Prostate gland (tissue), 2 donors: Measurements from ENCODE around the gene CNFN. TPM values are rescaled to one million over a fixed set of nuclear protein-coding genes. Genes with fewer than 3 reads are reported as not detected.
"Not testable (repeated sequence)": the region's sequence is repeated elsewhere in the genome, so short reads cannot be mapped to it uniquely, and the experiment has no call there.

ENCODE experiments used
- DNase-seq: peaks from one replicate; pipeline ENCODE4 v3.0.0-alpha.2; 2019; ENCODE audit warnings: low spot score
- H3K27ac ChIP-seq, 2 donors: fragments of 200-600 bp; sonication (generic); 2 replicates each; pipeline ENCODE4 v1.5.1; 2017 to 2019
- H3K27me3 ChIP-seq: fragments of 200-600 bp; sonication (generic); replicated peaks from 2 replicates; pipeline ENCODE4 v1.5.1; 2019; ENCODE audit not compliant: insufficient read depth
- H3K36me3 ChIP-seq, 2 donors: fragments of 200-600 bp; sonication (generic); 1 replicate in 1 of 2; 2 replicates in 1 of 2; pipeline versions ENCODE4 v1.5.1 to v1.8.1; 2017 to 2019
- H3K4me1 ChIP-seq: fragments of 200-600 bp; sonication (generic); replicated peaks from 2 replicates; pipeline ENCODE4 v1.5.1; 2019
- H3K4me3 ChIP-seq, 2 donors: fragments of 200-600 bp; sonication (generic); 2 replicates each; pipeline ENCODE4 v1.5.1; 2017 to 2019
- H3K9me3 ChIP-seq: fragments of 200-600 bp; sonication (generic); 2 replicates; pipeline ENCODE4 v1.5.1; 2017
- CTCF ChIP-seq, 4 experiments: fragments of 200-600 bp in 2 of 4; fragments of 450-650 bp in 2 of 4; sonication (generic) in 2 of 4; IDR thresholded peaks; 1 replicate in 3 of 4; 2 replicates in 1 of 4; pipeline ENCODE4 v1.5.1; 2016 to 2019; ENCODE audit warnings: antibody characterized with exemption in 4 of 4, mild to moderate bottlenecking in 2 of 4, moderate library complexity in 2 of 4
- POLR2A ChIP-seq: fragments of 450-650 bp; IDR thresholded peaks from one replicate; pipeline ENCODE4 v1.6.1; 2016; ENCODE audit warnings: antibody characterized with exemption, mild to moderate bottlenecking
- POLR2AphosphoS5 ChIP-seq: sonication (generic); formaldehyde crosslinking; IDR thresholded peaks from one replicate; pipeline ENCODE4 v1.6.1; 2017; ENCODE audit warnings: antibody characterized with exemption
- WGBS: methylation state at CpG from one replicate; pipeline ENCODE4 v1.1.5; 2018; 5-methylcytosine and 5-hydroxymethylcytosine counted together
- intact Hi-C: fragments of 100-400 bp; cut with DNase I; formaldehyde crosslinking; loops from one replicate; pipeline ENCODE4 v1.14.2; 2022
- microRNA-seq: library from miRNA; unstranded; fragments of <30 nt; microRNA quantifications from one replicate; pipeline ENCODE4, GENCODE V29; 2016
- small RNA-seq, 2 donors: library from RNA; depleted of rRNA; stranded (forward); fragments of <200 nt; gene quantifications; one replicate each; pipeline ENCODE3, GENCODE V24; 2016
- total RNA-seq, 2 donors: library from RNA; depleted of rRNA; stranded (reverse); fragments of >200 nt; gene quantifications; one replicate each; pipeline ENCODE4 v1.1.0, GENCODE V29; 2016

The CNFN gene
- total RNA-seq, 2 donors from 2014 or later = 3.4 to 9.4 TPM

- intact Hi-C loops = no loop called here
- Histone ChIP-seq H3K4me3 (no peak overlapping the region), H3K27me3 (no peaks in the 10 kb centered on the region), H3K27ac (no peak overlapping the region), H3K36me3 (peaks cover 0 to 2% of the 10 kb centered on the region in 2 donors), H3K9me3 (no peaks in the 10 kb centered on the region), H3K4me1 (no peaks in the 10 kb centered on the region)
- DNase-seq = no peak
- TF ChIP-seq CTCF (IDR thresholded peaks at IDR 0.05) (no peak), POLR2A (no peak), POLR2AphosphoS5 (no peak)
- WGBS = 89% methylated on average over 17 of the region's 17 CpGs
These were observed 46.6 kb downstream of the CNFN start for GRCh38 chr19:42343344-42344110.

DNA sequence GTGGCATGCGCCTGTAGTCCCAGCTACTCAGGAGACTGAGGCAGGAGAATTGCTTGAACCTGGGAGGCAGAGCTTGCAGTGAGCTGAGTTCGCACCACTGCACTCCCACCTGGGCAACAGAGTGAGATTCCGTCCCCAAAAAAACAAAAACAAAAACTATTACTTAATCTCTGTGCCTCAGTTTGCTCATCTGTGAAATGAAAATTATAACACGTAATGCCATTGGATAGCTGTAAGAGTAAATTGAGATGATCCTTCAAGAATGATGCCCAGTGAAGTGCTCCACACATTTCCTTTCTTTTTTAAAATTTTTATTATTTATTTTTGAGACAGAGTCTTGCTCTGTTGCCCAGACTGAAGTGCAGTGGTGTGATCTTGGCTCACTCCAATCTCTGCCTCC is 50.2 kb downstream of the CNFN start:
- H3K27me3 ChIP-seq, H3K36me3 ChIP-seq, H3K4me1 ChIP-seq, intact Hi-C loops, H3K4me3 ChIP-seq, DNase-seq, H3K27ac ChIP-seq, H3K9me3 ChIP-seq: not testable (repeated sequence)
- 95% methylated on average over 4 of the region's 4 CpGs for WGBS

DNA sequence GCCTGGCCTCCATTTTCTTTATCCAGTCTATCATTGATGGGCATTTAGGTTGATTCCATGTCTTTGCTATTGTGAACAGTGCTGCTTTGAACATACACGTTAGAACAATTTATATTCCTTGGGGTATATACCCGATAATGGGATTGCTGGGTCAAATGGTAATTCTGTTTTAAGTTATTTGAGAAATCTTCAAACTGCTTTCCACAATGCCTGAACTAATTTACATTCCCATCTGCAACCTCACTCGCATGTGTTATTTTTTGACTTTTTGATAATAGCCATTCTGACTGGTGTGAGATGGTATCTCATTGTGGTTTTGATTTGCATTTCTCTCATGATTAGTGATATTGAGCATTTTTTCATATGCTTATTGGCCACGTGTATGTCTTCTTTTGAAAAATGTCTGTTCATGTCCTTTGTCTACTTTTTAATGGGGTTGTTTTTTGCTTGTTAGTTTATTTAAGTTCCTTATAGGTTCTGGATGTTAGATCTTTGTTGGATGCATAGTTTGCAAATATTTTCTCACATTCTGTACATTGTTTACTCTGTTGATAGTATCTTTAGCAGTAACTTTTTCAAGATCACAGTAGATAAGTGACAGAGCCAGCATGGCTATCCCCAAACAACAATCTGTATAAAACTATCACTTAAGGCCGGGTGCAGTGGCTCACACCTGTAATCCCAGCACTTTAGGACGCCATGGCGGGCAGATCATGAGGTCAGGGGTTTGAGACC is 50.8 kb downstream of the CNFN start:
- H3K36me3 ChIP-seq, H3K27me3 ChIP-seq, H3K4me3 ChIP-seq, H3K27ac ChIP-seq, DNase-seq, H3K9me3 ChIP-seq, H3K4me1 ChIP-seq, intact Hi-C loops: not testable (repeated sequence)
- 63% methylated on average over 7 of the region's 7 CpGs for WGBS

Small RNAs within 50 kb of the gene (microRNA-seq; reads per million reads assigned to microRNA genes)
- gene MIR8077 = not detected

Small RNAs within 50 kb of the gene (small RNA-seq; reads per million reads assigned to genes)
- 0 reads per million in 2 donors for gene MIR8077

Other genes starting within 250 kb of the CNFN start
- 10 to 100 TPM; 70.3 to 98.1 TPM for gene DEDD2, start 172.6 kb downstream of the CNFN start, total RNA-seq
- gene ZNF526, start 170.0 kb downstream of the CNFN start, total RNA-seq = 10 to 100 TPM in 1 of 2 donors, 1 to 10 TPM in 1; 8.2 to 14.1 TPM
- gene GSK3A, start 147.7 kb downstream of the CNFN start, total RNA-seq = 10 to 100 TPM; 37.1 to 61.6 TPM
- gene ERF, start 135.2 kb downstream of the CNFN start, total RNA-seq = 100 to 1,000 TPM in 1 of 2 donors, 10 to 100 TPM in 1; 33.9 to 121 TPM
- gene CIC, start 121.0 kb downstream of the CNFN start, total RNA-seq = 100 to 1,000 TPM in 1 of 2 donors, 10 to 100 TPM in 1; 64.6 to 145 TPM
- 1 to 10 TPM in 1 of 2 donors, under 1 TPM in 1; 0.32 to 8.4 TPM for gene PRR19, start 88.2 kb downstream of the CNFN start, total RNA-seq
- gene PAFAH1B3, start 87.7 kb downstream of the CNFN start, total RNA-seq = 10 to 100 TPM; 36.6 to 48.5 TPM
- gene TMEM145, start 77.0 kb downstream of the CNFN start, total RNA-seq = under 1 TPM in 1 of 2 donors, not detected in 1; 0.85 TPM
- 10 to 100 TPM; 22.8 to 30.7 TPM for gene MEGF8, start 64.7 kb downstream of the CNFN start, total RNA-seq
- 10 to 100 TPM; 10.2 to 24.8 TPM for gene LIPE, start 37.1 kb upstream of the CNFN start, total RNA-seq
- 1 to 10 TPM; 2.4 to 4.8 TPM for gene CXCL17, start 52.6 kb upstream of the CNFN start, total RNA-seq
- gene CEACAM1, start 138.2 kb upstream of the CNFN start, total RNA-seq = 10 to 100 TPM; 21.4 to 35.8 TPM
- gene CEACAM8, start 204.6 kb upstream of the CNFN start, total RNA-seq = not detected